Uterus (tissue), 4 donors: ENCODE measurements around the gene FAM13C. TPM values are rescaled to one million over a fixed set of nuclear protein-coding genes. Genes with fewer than 3 reads are reported as not detected.

Source experiments
- DNase-seq, 2 donors: peaks; one replicate each; pipeline ENCODE4 v3.0.0-alpha.2; 2019 to 2020
- H3K27ac ChIP-seq, 2 donors: fragments of 200-600 bp; sonication (generic); 1 replicate in 1 of 2; 2 replicates in 1 of 2; pipeline ENCODE4 v1.5.1; 2016 to 2018
- H3K27me3 ChIP-seq, 2 donors: fragments of 200-600 bp; sonication (generic); one replicate each; pipeline ENCODE4 v1.5.1; 2018 to 2019; ENCODE audit warnings: control low read depth in 1 of 2
- H3K36me3 ChIP-seq, 2 donors: fragments of 200-600 bp; sonication (generic); one replicate each; pipeline ENCODE4 v1.5.1; 2019; ENCODE audit warnings: control low read depth in 1 of 2
- H3K4me1 ChIP-seq, 2 donors: fragments of 200-600 bp; sonication (generic); one replicate each; pipeline ENCODE4 v1.5.1; 2018 to 2019; ENCODE audit warnings: control low read depth in 1 of 2
- H3K4me3 ChIP-seq, 2 donors: fragments of 200-600 bp; sonication (generic); 1 replicate in 1 of 2; 2 replicates in 1 of 2; pipeline ENCODE4 v1.5.1; 2018 to 2019; ENCODE audit warnings: mild to moderate bottlenecking in 1 of 2
- H3K9me3 ChIP-seq, 2 donors: fragments of 200-600 bp; sonication (generic); one replicate each; pipeline ENCODE4 v1.5.1; 2019; ENCODE audit warnings: control low read depth in 1 of 2
- POLR2A ChIP-seq, 2 donors: fragments of 450-650 bp; IDR thresholded peaks; one replicate each; pipeline ENCODE4 v1.6.1; 2016; ENCODE audit warnings: antibody characterized with exemption in 2 of 2, mild to moderate bottlenecking in 1 of 2, moderate library complexity in 1 of 2
- intact Hi-C: fragments of 100-400 bp; cut with DNase I; formaldehyde crosslinking; loops from one replicate; pipeline ENCODE4 v1.15.1; 2023; ENCODE audit warnings: low total_unique reads
- total RNA-seq, 4 donors: library from RNA; depleted of rRNA in 3 of 4; stranded (reverse); fragments of >200 nt in 3 of 4; gene quantifications; one replicate each; pipeline versions ENCODE4 v1.1.0 to v1.2.4, GENCODE V29; 2014 to 2023
- TF ChIP-seq, protein P1 (sequence below), 4 experiments: fragments of 200-600 bp in 2 of 4; fragments of 450-650 bp in 2 of 4; sonication (generic) in 2 of 4; IDR thresholded peaks; one replicate each; pipeline ENCODE4 v1.5.1; 2016 to 2019; ENCODE audit warnings: antibody characterized with exemption in 4 of 4, mild to moderate bottlenecking in 2 of 4, moderate library complexity in 1 of 4
- donor health status: DM: yes; HTN: yes; CAD: no.

Gene FAM13C
- total RNA-seq, 4 donors from 2014 or later, result 18.7 to 29.2 (median 23.2) TPM

- peaks cover 0 to 5% of the 10 kb centered on the region in 2 donors for H3K4me1 ChIP-seq
- peak overlapping the region; percentile 53 to 68 for H3K27ac ChIP-seq
- no peaks in the 10 kb centered on the region for H3K9me3 ChIP-seq
- H3K27me3 ChIP-seq, result no peaks in the 10 kb centered on the region
- intact Hi-C loops, result no loop called here
- no peak for DNase-seq
- no peak overlapping the region for H3K4me3 ChIP-seq
- no peaks in the 10 kb centered on the region for H3K36me3 ChIP-seq
- TF ChIP-seq, protein P1, sequence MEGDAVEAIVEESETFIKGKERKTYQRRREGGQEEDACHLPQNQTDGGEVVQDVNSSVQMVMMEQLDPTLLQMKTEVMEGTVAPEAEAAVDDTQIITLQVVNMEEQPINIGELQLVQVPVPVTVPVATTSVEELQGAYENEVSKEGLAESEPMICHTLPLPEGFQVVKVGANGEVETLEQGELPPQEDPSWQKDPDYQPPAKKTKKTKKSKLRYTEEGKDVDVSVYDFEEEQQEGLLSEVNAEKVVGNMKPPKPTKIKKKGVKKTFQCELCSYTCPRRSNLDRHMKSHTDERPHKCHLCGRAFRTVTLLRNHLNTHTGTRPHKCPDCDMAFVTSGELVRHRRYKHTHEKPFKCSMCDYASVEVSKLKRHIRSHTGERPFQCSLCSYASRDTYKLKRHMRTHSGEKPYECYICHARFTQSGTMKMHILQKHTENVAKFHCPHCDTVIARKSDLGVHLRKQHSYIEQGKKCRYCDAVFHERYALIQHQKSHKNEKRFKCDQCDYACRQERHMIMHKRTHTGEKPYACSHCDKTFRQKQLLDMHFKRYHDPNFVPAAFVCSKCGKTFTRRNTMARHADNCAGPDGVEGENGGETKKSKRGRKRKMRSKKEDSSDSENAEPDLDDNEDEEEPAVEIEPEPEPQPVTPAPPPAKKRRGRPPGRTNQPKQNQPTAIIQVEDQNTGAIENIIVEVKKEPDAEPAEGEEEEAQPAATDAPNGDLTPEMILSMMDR (IDR thresholded peaks at IDR 0.05), result no peak
- TF ChIP-seq POLR2A (IDR thresholded peaks at IDR 0.05), result no peak
Measured at GRCh38 chr10:59336632-59337031, 25.7 kb downstream of the FAM13C start.

GRCh38 chr10:59335497-59335896 lies 26.9 kb downstream of the FAM13C start:
- intact Hi-C loops, result no loop called here
- Histone ChIP-seq H3K27ac (no peak overlapping the region), H3K4me1 (peaks cover 0 to 5% of the 10 kb centered on the region in 2 donors), H3K27me3 (no peaks in the 10 kb centered on the region), H3K4me3 (no peak overlapping the region), H3K9me3 (no peaks in the 10 kb centered on the region), H3K36me3 (no peaks in the 10 kb centered on the region)
- no peak for TF ChIP-seq POLR2A (IDR thresholded peaks at IDR 0.05)
- TF ChIP-seq, protein P1 (IDR thresholded peaks at IDR 0.05), result no peak
- no peak for DNase-seq

DNA sequence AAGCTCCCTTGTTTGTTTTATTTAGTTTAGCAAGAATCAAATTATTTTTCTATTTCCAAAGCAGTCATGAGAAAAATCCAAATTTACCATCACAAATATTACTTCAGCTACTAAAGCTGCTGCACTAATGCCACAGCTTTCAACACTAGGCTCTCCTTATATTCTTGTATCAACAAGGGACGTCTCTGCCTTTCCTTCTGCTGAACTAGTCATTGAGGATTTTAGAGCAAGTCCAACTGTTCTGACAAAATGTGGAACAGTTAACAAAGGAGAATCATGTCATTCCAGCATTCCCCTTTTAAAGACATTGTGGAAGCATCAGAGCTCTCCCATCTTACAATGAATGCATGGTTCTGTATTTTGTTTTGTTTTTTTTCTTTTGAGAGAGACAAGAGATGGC lies 28.6 kb downstream of the FAM13C start:
- intact Hi-C loops, result no loop called here
- peaks cover 0 to 5% of the 10 kb centered on the region in 2 donors for H3K4me1 ChIP-seq
- DNase-seq, result no peak
- peak overlapping the region in 1 of 2 donors; percentile 6 for H3K27ac ChIP-seq
- no peaks in the 10 kb centered on the region for H3K9me3 ChIP-seq
- TF ChIP-seq, protein P1 (IDR thresholded peaks at IDR 0.05), result no peak
- TF ChIP-seq POLR2A (IDR thresholded peaks at IDR 0.05), result no peak
- H3K27me3 ChIP-seq, result no peaks in the 10 kb centered on the region
- H3K4me3 ChIP-seq, result no peak overlapping the region
- no peaks in the 10 kb centered on the region for H3K36me3 ChIP-seq

- intact Hi-C loops, result no loop called here
- Histone ChIP-seq H3K9me3 (no peaks in the 10 kb centered on the region), H3K27ac (no peak overlapping the region), H3K36me3 (no peaks in the 10 kb centered on the region), H3K27me3 (no peaks in the 10 kb centered on the region), H3K4me1 (peaks cover 0 to 5% of the 10 kb centered on the region in 2 donors), H3K4me3 (no peak overlapping the region)
- DNase-seq, result no peak
- TF ChIP-seq, protein P1 (IDR thresholded peaks at IDR 0.05), result no peak
- no peak for TF ChIP-seq POLR2A (IDR thresholded peaks at IDR 0.05)
Measured at GRCh38 chr10:59332581-59332980, 29.8 kb downstream of the FAM13C start.

DNA sequence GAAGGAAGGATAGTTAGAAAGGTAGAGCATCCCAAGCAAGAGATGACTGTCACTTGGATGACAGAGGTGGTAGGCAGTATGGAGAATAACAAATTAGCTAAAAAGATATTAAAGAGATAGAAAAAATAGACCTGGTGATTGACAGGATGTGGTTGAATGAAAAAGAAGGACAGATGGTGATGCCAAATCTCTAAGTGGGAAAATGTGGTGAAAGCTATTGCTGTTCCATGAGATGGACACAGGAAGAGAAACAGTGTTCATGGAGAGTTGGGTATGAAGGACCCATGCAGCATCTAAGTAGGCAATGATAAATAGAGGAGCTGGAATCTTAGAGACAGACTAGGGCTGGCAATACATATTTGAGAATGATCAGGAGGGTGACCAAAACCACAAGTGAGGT lies 30.7 kb downstream of the FAM13C start:
- Histone ChIP-seq H3K27me3 (no peaks in the 10 kb centered on the region), H3K36me3 (no peaks in the 10 kb centered on the region), H3K4me1 (no peaks in the 10 kb centered on the region), H3K27ac (no peak overlapping the region), H3K4me3 (no peak overlapping the region), H3K9me3 (no peaks in the 10 kb centered on the region)
- DNase-seq, result no peak
- TF ChIP-seq, protein P1 (IDR thresholded peaks at IDR 0.05), result no peak
- no peak for TF ChIP-seq POLR2A (IDR thresholded peaks at IDR 0.05)
- intact Hi-C loops, result no loop called here
